Esophagus squamous epithelium (tissue), 5 donors: ENCODE results near the gene CHCHD1. TPM values are rescaled to one million over a fixed set of nuclear protein-coding genes. Genes with fewer than 3 reads are reported as not detected.
A peak's percentile ranks its signal among the peaks of the same experiment; 100 is the strongest.

Source experiments
- DNase-seq: peaks from one replicate; lab custom pipeline; 2025; lab: John Stamatoyannopoulos, UW
- H3K27ac ChIP-seq, 4 donors: fragments of 200-600 bp; sonication (generic); one replicate each; pipeline ENCODE4 v1.5.1; 2016 to 2019; ENCODE audit warnings: mild to moderate bottlenecking in 1 of 4
- H3K27me3 ChIP-seq, 4 donors: fragments of 200-600 bp; sonication (generic); 1 replicate in 3 of 4; 2 replicates in 1 of 4; pipeline versions ENCODE4 v1.5.1 to v1.6.0; 2017 to 2021; ENCODE audit warnings: antibody characterized with exemption in 1 of 4
- H3K36me3 ChIP-seq, 3 donors: fragments of 200-600 bp; sonication (generic); one replicate each; pipeline ENCODE4 v1.5.1; 2016 to 2019
- H3K4me1 ChIP-seq, 3 donors: fragments of 200-600 bp; sonication (generic); one replicate each; pipeline ENCODE4 v1.5.1; 2017 to 2019
- H3K4me3 ChIP-seq, 4 donors: fragments of 200-600 bp; sonication (generic); 1 replicate in 3 of 4; 2 replicates in 1 of 4; pipeline ENCODE4 v1.5.1; 2016 to 2019; ENCODE audit warnings: mild to moderate bottlenecking in 2 of 4, moderate library complexity in 1 of 4
- H3K9me3 ChIP-seq, 3 donors: fragments of 200-600 bp; sonication (generic); one replicate each; pipeline ENCODE4 v1.5.1; 2016 to 2019
- CTCF ChIP-seq, 6 experiments: fragments of 450-650 bp in 4 of 6; fragments of 200-600 bp in 2 of 6; sonication (generic) in 2 of 6; IDR thresholded peaks; one replicate each; pipeline ENCODE4 v1.5.1; 2016 to 2019; ENCODE audit warnings: antibody characterized with exemption in 6 of 6, mild to moderate bottlenecking in 4 of 6, moderate library complexity in 4 of 6
- POLR2A ChIP-seq, 4 donors: fragments of 450-650 bp; IDR thresholded peaks; one replicate each; pipeline ENCODE4 v1.6.1; 2017; ENCODE audit warnings: antibody characterized with exemption in 4 of 4, mild to moderate bottlenecking in 4 of 4, moderate library complexity in 3 of 4
- WGBS, 2 donors: methylation state at CpG; one replicate each; pipeline ENCODE4 v1.1.5; 2018; 5-methylcytosine and 5-hydroxymethylcytosine counted together
- intact Hi-C: fragments of 100-400 bp; cut with DNase I; formaldehyde crosslinking; loops from one replicate; pipeline ENCODE4 v1.15.0; 2022
- total RNA-seq, 4 donors: library from RNA; depleted of rRNA; stranded (reverse); fragments of >200 nt; gene quantifications; one replicate each; pipeline ENCODE4 v1.1.0, GENCODE V29; 2016
- donor health status: DM: yes; HTN: yes; CAD: no.

CHCHD1 gene
- total RNA-seq, 4 donors from 2014 or later: 21.4 to 41.1 (median 32.8) TPM

- Histone ChIP-seq H3K9me3 (no peaks in the 10 kb centered on the region), H3K27me3 (no peaks in the 10 kb centered on the region), H3K4me3 (no peak overlapping the region), H3K27ac (no peak overlapping the region), H3K4me1 (peaks cover 11 to 19% (median 13%) of the 10 kb centered on the region in 3 donors), H3K36me3 (peaks cover 46 to 77% (median 57%) of the 10 kb centered on the region in 3 donors)
- intact Hi-C loops: no loop called here
- no peak for DNase-seq
- WGBS, 2 donors: 70 to 84% methylated on average over 9 to 11 of the region's 11 CpGs
- TF ChIP-seq CTCF (IDR thresholded peaks at IDR 0.05) (no peak), POLR2A (IDR thresholded peaks at IDR 0.05) (no peak)
These were observed 13.0 kb upstream of the CHCHD1 start for GRCh38 chr10:73768881-73769280.

- Histone ChIP-seq H3K4me1 (peaks cover 16 to 24% (median 18%) of the 10 kb centered on the region in 3 donors), H3K9me3 (no peaks in the 10 kb centered on the region), H3K4me3 (no peak overlapping the region), H3K36me3 (peaks cover 44 to 74% (median 52%) of the 10 kb centered on the region in 3 donors), H3K27ac (no peak overlapping the region), H3K27me3 (no peaks in the 10 kb centered on the region)
- DNase-seq: no peak
- intact Hi-C loops: no loop called here
- no peak for TF ChIP-seq CTCF (IDR thresholded peaks at IDR 0.05)
- no peak for TF ChIP-seq POLR2A (IDR thresholded peaks at IDR 0.05)
- 89 to 92% methylated on average over 5 of the region's 5 CpGs for WGBS, 2 donors
These were observed 12.5 kb upstream of the CHCHD1 start for GRCh38 chr10:73769396-73769795.

- Histone ChIP-seq H3K36me3 (peaks cover 25 to 74% (median 31%) of the 10 kb centered on the region in 3 donors), H3K9me3 (no peaks in the 10 kb centered on the region), H3K4me3 (peak overlapping the region; percentile 72 to 90 (median 88)), H3K27ac (peak overlapping the region; percentile 96 to 99 (median 97)), H3K4me1 (peaks cover 26 to 39% (median 27%) of the 10 kb centered on the region in 3 donors), H3K27me3 (no peaks in the 10 kb centered on the region)
- 19 to 31% methylated on average over 10 to 16 of the region's 17 CpGs for WGBS, 2 donors
- DNase-seq: no peak
- no peak for TF ChIP-seq POLR2A (IDR thresholded peaks at IDR 0.05)
- TF ChIP-seq CTCF (IDR thresholded peaks at IDR 0.05): no peak
- intact Hi-C loops: no loop called here
These were observed 10.0 kb upstream of the CHCHD1 start for GRCh38 chr10:73771722-73772280.

GRCh38 chr10:73772281-73773151 is 9.3 kb upstream of the CHCHD1 start:
- Histone ChIP-seq H3K9me3 (no peaks in the 10 kb centered on the region), H3K36me3 (peaks cover 22 to 74% (median 24%) of the 10 kb centered on the region in 3 donors), H3K4me3 (peak overlapping the region; percentile 72 to 90 (median 88)), H3K4me1 (peaks cover 26 to 39% (median 27%) of the 10 kb centered on the region in 3 donors), H3K27ac (peak overlapping the region; percentile 96 to 99 (median 97)), H3K27me3 (no peaks in the 10 kb centered on the region)
- peak; percentile 37 for DNase-seq
- WGBS, 2 donors: 0% methylated on average over 18 of the region's 101 CpGs; no CpG with 5 or more reads in 1 of the 2 donors
- intact Hi-C loops: no loop called here
- TF ChIP-seq POLR2A (IDR thresholded peaks at IDR 0.05): peak in 3 of 4 donors; percentile 10 to 83 (median 64)
- TF ChIP-seq CTCF (IDR thresholded peaks at IDR 0.05): peak in 1 of 6 experiments; percentile 24
